Ureter (tissue), 1 donor: ENCODE measurements around the gene UCK2. TPM values are rescaled to one million over a fixed set of nuclear protein-coding genes. Genes with fewer than 3 reads are reported as not detected.

Experiments
- DNase-seq: peaks from one replicate; pipeline ENCODE4 v3.0.0-alpha.2; 2020; ENCODE audit warnings: low spot score
- total RNA-seq: library from RNA; stranded (reverse); gene quantifications from one replicate; pipeline ENCODE4 v1.2.4, GENCODE V29; 2023
- donor health status: DM: yes; HTN: yes; CAD: no.

Gene UCK2
- total RNA-seq, 1 donor from 2014 or later, result 44.7 TPM

DNA sequence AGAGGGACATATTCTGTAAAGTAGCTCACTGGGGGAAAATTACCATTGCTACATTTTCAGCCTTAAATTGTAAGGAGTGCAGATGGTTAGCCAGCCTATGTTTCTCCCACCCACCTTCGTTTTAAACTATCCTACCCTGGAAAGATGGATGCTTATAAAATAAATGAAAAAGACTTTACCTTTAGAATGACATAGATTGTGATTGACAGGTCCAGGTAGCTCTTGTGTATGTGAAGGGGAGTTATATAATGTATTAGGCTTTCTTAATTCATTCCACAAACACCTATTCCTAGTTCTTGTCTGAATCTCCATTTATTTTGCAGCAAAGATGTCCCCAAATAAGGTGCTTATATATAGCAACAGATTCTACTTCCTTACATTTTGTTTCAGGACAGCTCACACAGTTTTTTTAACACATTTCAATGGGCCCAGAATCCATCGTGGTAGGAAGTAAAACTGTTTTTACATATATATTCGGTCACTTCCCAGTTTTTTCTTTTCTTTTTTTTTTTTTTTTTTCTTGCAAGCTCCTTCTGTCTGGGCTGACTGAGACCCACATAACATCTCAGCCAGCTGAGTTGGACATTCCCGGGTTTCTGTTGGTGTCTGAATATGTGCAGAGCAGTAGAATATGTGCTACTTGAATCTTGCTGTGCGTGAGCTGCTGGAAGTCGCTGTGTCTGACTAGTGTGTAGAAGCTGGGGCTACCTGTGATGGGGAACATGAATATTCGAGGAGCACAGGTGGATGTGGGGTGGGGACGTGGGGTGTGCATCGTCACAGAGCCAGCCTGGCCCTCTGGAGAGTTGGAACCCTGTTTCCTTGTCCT lies 27.8 kb downstream of the UCK2 start:
- DNase-seq, result no peak

DNA sequence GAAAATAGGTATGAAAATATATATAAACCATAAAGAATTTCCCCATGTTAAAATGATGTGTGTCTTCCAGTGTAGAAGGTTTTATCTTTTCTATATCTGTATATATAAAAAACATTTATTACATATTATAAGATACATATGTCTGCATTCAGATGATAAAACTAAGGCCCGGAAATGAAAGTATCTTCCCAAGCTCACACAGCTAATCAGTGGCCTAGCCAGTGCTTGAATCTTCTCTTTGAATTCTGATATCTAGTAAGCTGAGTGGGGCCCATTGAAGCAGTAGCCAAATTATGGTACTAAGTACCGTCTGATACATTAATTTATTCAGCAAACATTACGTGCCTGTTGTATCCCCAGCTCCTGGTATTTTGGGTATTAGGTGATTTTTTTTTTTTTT lies 28.6 kb downstream of the UCK2 start:
- DNase-seq, result no peak

DNA sequence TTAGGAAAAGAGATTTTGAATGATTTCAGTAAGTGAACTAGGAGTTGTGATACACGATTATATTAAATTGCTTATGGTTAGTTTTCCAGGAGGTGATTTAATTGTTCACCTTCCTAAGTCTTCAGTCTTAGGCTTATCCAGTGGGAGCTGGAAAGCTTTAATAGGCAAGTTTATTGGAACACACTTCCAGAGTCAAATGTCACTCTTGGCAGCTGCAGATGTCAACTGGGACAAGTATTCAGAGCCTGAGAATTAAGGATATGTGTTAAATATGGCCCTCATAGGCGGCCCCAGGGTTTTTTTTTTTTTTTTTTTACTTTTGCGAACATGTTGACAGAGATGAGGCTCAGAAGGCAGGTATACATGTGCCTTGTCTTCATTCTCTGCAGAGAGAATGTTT lies 29.2 kb downstream of the UCK2 start:
- no peak for DNase-seq

DNA sequence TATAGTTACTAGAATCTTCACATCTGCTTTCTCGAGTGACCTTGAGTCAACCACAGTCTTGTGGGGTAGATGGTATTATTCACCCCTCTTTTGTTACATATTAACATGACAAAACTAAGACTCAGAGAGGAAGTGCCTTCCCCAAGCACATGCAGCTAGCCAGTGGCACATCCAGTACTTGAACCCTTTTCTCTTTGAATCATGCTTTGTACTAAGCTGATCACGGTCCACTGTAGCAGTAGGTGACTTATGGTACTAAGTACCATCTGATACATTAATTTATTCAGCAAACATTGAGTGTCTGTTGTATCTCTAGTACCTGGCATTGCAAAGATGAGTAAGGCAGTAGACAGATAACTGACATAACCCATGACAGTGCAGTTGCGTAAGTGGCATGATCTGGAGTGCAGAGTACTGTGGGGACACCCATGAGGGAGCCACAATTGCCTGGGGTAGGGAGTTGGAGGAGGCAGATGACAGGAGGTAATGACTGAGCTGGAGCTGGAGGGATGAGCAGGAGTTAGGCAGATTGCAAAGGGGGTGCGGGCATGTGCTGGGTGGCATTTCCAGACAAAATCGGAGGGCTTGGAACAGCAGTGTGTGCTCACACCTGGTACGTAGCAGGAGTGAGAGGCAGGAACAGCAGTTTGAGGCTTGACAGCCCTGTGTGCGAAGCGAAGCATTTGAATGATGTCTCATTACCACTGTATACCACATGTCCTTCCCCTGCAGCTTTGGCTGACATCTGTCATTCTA lies 29.8 kb downstream of the UCK2 start:
- DNase-seq, result no peak

DNA sequence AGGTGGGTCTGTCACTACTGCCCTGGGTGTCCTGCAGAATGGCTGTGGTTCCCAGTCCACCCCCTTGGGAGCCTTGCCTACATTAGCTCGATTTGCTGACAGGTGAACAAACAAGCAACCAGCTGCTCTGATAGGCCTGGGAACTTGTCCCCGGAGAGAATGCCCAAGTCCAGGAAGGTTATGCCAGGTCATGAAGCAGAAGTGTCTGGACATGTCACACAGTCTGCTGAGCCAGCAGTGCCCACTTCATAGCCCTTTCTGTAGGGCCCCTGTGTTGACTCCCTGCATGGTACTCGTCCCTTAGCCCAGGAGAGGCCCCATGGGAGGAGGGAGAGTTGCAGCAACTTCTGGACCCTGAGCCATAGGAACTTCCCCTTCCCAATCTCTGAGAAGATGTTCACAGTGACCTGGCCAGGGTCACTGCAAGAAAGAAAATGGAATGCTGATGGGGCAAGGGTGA lies 31.0 kb downstream of the UCK2 start:
- DNase-seq, result no peak

- no peak for DNase-seq
Measured at GRCh38 chr1:165858967-165859845, 31.8 kb downstream of the UCK2 start.

GRCh38 chr1:165860065-165860464 lies 32.7 kb downstream of the UCK2 start:
- DNase-seq, result no peak

GRCh38 chr1:165861911-165862310 lies 34.5 kb downstream of the UCK2 start:
- DNase-seq, result no peak

- DNase-seq, result no peak
Measured at GRCh38 chr1:165862448-165862847, 35.0 kb downstream of the UCK2 start.

- no peak for DNase-seq
Measured at GRCh38 chr1:165863346-165863745, 35.9 kb downstream of the UCK2 start.

GRCh38 chr1:165865633-165866340 lies 38.4 kb downstream of the UCK2 start:
- no peak for DNase-seq

GRCh38 chr1:165869343-165869742 lies 41.9 kb downstream of the UCK2 start:
- no peak for DNase-seq

DNA sequence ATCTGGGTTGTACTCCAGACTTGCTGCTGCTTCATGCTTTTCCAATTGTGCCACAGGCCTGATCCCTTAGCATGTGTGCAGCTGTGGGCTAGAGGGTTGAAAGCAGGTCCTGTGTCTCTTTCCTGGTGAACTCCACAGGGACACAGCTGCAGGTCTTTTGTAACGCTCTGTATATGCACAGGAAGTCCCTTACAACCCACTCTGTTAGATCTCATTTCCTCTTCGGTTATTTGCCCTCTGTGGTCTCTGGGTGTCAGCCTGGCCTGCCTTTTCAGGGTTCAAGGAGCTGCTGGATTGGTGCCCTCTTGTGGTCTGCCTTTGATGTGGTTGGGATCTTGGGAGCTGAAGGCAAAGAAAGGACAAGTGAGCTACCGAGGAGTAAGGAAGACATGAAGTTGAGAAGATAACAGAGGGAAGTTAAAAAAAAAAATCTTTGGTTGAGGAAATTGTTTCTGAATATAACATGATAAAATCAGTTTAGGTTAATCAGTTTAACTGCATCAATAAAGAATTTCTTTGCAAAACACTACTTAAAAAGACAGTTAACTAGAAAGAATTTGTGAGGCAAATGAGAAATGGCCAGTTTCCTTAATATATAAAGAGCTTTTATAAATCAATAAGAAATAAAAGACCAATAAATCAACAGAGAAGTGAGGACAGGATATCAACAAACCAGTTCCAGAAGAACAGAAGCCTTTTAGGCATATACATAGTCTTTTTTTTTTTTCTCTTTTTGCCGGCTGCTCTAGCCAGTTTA lies 44.1 kb downstream of the UCK2 start:
- no peak for DNase-seq

- no peak for DNase-seq
Measured at GRCh38 chr1:165873481-165873880, 46.1 kb downstream of the UCK2 start.

- DNase-seq, result no peak
Measured at GRCh38 chr1:165874643-165875042, 47.2 kb downstream of the UCK2 start.

GRCh38 chr1:165875171-165875570 lies 47.8 kb downstream of the UCK2 start:
- DNase-seq, result no peak

DNA sequence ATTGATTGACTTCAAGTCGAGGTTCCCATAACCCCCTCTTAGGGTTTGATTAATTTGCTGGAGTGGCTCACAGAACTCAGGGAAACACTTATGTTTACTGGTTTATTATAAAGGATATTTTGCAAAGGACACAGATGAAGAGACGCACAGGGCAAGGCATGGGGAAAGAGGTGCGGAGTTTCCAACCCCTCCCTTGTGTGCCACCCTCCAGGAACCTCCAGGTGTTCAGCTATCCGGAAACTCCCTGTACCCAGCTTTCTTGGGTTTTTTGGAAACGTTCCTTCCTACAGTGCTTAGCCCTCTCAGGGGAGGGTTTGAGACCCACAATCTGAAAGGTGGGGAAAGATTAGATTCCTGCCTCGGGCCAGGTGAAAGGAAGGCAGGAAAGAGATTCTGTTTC lies 48.2 kb downstream of the UCK2 start:
- no peak for DNase-seq

DNA sequence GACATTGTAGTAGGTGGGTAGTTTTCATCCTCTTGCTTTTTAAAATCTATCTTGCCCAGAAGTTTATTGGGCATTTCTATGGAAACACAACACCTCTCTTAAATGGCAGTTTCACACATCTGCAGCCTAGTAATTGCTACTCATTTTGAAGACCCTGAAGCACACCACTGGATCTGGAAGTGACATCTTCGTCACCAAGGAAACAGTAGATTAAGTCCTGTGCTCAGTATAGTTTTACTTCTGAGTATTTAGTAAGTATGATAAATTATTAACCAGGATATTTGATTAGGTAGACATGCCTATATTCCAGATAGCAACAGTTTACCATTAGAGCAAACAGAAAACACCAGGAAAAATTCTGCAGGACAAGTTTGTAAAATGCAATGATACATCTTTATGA lies 48.7 kb downstream of the UCK2 start:
- no peak for DNase-seq

- no peak for DNase-seq
Measured at GRCh38 chr1:165877411-165877810, 50.0 kb downstream of the UCK2 start.

GRCh38 chr1:165877940-165878556 lies 50.6 kb downstream of the UCK2 start:
- no peak for DNase-seq
